Measurements from ENCODE around the gene REG1A.

REG1A gene

DNA sequence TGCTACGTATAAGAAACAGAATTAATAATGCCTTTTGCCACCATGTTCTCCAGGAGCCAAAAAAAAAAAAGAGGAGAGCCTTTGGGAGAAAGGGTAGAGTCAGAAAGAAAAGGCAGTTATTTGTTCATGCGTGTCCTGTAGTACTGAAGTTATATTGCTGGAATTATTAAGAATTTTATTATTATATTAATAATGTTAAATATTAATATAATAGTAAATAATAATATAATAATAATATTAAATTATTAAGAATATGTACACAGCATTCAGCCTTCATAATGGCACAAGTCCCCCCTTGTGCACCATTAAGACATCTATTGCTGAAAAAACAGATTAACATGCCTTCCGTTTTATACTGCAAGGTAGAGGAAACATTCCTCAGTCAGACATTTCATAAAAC is 8.1 kb downstream of the REG1A start:
- no peak for DNase-seq

DNA sequence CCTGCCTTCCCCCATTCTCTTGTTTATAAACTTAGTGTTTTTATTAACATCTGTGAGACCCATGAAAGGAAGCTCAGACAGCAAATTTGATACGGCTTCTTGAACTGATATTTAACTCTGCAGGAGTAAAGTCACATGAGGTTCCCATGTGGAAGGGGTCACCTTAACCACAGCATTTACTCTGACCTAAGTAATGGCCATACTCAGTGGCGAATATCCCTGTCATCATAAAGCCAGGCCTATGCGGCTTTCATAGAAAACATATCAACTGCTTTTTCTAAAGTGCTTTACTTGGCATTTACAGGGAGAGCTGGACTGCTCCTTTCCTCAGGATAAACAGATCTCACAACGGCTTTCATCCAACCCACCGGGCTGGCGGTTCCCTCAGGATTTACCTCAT is 9.0 kb downstream of the REG1A start:
- DNase-seq: no peak

DNA sequence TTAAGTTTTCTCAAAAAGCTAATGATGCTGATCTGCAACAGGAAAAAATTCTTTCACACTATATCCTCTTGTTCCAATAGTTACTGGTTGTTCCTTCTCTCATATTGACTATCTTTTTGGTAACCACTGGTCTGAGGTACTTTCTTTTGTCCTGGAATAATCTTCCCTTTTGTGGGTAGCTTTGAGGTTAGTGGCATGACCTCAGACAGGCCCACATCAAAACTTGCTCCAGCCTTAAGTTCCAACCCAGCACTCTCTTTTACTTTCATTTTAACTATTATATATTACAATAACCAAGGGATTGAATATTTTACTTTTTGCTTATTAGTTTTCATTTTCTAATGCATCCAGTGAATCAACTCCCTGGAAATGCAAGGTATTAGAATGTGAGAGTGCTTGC is 9.5 kb downstream of the REG1A start:
- DNase-seq: no peak

DNA sequence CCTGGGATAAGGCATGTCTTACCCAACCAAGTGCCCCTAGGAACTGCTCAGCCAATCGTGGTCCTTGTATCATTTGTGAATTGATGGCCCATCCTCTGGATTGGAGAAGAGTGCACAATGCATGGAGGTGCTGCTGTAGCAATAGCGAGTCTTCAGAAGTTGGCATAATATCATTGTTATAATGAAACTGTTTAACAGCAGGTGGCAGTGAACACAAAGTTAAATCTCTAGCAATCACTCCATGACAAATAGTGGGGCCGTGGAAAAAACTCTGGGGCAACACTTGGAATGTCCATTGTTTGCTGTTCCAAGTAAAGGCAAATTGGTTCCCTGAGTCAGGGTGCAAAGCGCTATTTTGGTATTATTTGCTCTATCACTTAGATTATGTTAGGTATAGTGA is 11.4 kb downstream of the REG1A start:
- DNase-seq: no peak

DNA sequence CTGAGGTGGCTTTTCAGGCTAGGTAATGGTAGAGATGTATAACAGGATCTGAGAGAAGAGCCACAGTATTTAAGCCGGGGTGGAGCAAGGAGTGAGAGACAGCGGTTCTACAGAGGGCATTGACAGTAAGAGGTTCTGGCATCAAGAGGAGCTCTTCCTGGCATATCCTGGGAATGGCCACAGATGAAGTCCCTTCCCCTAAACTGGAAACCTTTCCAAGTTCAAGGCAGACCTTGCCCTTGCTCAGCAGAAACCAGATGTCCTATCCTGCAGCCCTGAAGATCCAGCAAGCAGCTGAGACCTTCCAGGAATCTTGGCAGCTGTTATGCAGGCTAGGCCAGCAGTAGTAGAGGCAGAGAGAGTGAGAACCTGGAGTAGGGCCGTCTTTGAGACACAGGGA is 18.1 kb downstream of the REG1A start:
- DNase-seq: no peak

DNA sequence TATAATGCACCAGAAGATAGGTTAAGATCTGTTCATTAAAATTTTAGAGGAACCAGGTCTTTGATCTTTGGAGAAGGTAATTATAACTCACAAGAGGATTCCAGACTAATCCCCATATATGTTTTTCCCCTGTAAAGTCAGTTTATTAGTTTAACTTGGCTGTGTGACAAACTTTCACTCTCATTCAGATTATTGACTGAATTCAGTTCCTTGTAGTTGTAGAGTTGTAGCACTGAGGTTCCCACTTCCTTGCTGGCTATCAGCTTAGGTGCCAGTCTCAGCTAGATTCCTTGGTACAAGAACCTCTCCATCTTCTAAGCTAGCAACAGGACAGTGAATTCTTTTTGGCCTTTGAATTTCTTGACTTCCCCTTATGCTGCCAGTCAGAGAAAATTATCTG is 19.1 kb downstream of the REG1A start:
- no peak for DNase-seq

DNA sequence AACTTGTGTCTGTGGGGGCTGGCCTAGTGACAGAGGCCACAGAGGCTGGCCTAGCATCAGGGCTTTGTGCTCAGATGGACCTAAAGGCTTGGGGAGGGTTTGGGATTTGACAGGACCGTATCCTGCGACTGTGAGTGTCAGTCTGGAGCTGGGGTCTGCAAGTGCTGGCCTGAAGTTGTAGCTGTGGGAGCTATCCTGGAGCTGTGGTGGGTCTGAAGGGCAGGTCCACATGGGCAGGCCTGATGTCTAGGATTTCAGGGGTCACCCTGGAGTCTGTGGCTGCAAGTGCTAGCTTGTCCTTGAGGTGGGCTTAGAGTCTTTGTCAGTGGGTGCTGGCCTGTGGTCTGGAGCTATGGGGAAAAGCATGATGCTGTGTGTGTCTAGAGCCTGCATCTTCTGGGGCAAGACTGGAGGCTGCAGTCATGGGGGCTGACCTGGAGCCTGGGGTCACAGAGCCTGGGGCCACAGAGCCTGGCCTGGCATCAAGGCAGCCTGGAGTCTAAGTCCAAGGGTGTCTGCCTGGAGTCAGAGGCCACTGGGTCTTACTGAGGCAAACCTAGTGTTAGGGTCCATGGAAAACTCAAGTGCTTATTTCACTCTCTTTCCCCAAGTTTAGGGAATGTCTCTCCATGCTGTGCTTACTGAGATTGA is 35.7 kb downstream of the REG1A start:
- no peak for DNase-seq

DNA sequence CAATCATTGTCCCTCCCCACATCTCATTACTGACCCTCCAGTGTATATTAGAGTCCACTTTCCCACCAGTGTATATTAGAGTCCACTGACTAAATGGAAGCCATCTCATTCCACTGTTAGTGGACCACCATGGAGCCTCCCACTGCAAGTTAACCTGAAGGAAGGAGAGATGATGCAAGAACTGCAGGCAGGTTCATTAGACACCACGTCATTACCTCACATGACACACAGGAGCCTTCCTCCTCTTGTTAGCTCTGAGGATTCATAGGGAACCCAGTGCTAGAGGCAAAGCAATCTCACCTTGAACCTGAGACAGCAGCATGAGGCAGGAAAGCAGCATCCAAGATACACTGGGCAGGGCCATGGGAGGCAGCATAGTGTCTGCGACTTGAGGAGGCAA is 38.7 kb downstream of the REG1A start:
- no peak for DNase-seq

DNA sequence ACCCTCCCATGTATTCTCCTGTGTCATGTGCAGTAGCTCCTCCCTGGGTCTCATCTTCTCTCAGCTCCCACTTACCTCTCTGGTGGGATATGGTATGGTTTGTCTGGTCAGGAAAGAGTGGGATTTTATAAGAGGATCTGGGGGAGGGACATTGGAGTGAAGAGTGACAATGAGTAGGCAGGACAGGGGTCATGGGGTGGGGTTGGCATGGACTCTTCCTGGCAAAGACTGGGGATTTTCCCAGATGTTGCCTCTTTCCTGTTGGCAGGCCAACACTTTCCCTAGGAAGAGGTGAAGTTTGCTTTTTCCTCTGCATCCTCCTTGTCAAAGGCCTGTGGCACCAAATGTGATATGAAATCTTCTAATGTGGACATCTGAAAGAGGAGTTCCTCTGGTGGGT is 39.4 kb downstream of the REG1A start, which contains the start of gene REG3A:
REG3A (minus strand) TSS at position 101 of the 400 bp plus-strand sequence. CDS start 348 bp downstream, outside the sequence.
- DNase-seq: no peak

DNA sequence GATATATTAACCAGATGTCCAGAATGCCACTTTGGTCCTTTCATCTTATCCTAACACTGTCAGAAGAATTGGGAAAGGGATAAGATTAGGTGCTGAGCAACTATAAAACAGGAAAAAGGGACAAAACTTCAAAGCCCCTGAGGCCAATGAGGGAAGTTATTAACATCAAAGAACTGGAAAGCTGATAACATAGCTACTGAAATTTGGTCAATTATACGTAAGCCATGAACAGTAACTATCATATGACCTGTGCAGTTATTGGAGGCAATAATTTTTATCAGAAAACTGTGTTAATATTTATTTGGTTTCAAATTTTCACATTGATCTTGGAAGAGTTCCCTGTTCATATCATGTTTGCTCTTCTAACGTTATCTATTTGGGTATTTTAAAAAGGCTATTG is 41.8 kb downstream of the REG1A start:
- no peak for DNase-seq

DNA sequence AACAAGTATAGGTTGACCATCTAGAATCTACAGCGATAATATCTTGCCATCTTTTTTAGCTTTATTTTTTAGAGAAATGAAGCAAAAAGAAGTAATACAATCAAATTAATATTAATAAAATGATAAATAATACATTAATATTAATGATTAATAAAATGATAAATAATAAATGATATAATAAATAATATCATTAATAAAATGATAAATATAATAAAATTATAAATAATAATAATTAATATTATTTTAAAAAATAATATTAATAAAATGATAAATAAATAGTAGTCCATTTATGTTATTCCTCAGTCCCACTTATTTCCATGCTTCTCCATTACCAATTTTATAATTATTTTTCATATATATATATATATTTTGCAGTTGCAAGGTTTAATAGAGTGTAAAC is 42.5 kb downstream of the REG1A start:
- DNase-seq: no peak

DNA sequence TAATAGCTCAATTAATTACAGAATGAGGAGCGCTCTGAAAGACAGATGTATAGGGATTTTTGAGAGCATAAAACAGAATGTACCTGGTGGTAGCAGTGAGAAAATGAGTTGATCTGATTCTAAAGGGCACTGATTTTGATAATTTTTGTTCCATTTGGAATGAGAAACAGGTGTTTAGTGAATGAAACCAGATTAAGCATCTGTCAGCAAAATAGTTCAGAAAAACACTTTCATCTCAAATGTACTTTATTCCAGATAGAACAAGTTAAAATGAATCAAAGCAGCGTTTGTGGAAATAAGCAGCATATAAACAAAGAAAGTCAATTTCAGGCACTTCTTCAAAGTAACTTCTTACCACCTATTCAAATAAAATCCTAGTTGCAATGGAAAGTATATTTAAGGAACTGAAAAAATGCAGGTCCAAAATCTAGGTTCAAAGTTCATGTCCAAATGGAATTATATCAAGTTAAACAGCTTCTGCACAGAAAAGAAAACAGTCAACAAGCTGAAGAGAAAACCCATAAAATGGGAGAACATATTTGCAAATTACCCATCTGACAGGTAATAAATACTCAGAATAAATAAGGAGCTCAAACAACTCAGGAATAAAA is 51.2 kb downstream of the REG1A start:
- no peak for DNase-seq

Data from NCI-H1694 treated with DMSO at 0.1 percent for 48 hours (cell line).